Measurements from ENCODE around the gene GINS3.

- TF ChIP-seq CTCF (IDR thresholded peaks at IDR 0.05) = no peak
- no peak for TF ChIP-seq POLR2A (IDR thresholded peaks at IDR 0.05)
Measured at GRCh38 chr16:58443783-58444182, 51.5 kb downstream of the GINS3 start.

Data from heart left ventricle (tissue), 13 donors.